GM18868 (cell line): ENCODE measurements around the gene GPER1.
"Not testable (repeated sequence)": the region's sequence is repeated elsewhere in the genome, so short reads cannot be mapped to it uniquely, and the experiment has no call there.

Experiments used
- ATAC-seq: cut with Tn5 transposase; IDR thresholded peaks from one replicate; pipeline ENCODE4 v1.9.1; 2021; ENCODE audit warnings: mild to moderate bottlenecking, moderate library complexity; ENCODE audit not compliant: unreplicated experiment

Gene GPER1

GRCh38 chr7:1101563-1102431, 13.9 kb downstream of the GPER1 start:
- no peak for ATAC-seq

GRCh38 chr7:1103009-1103788, 15.3 kb downstream of the GPER1 start:
- ATAC-seq: peak; percentile 53

- no peak for ATAC-seq
These were observed 16.0 kb downstream of the GPER1 start for GRCh38 chr7:1103789-1104515.

- ATAC-seq: no peak
These were observed 16.7 kb downstream of the GPER1 start for GRCh38 chr7:1104516-1105179.

- peak; percentile 71 for ATAC-seq
These were observed 17.3 kb downstream of the GPER1 start for GRCh38 chr7:1105189-1105588.

GRCh38 chr7:1106063-1106792, 18.3 kb downstream of the GPER1 start:
- ATAC-seq: no peak

GRCh38 chr7:1106793-1107421, 19.0 kb downstream of the GPER1 start:
- no peak for ATAC-seq

- ATAC-seq: no peak
These were observed 20.5 kb downstream of the GPER1 start for GRCh38 chr7:1108264-1108920.

GRCh38 chr7:1109581-1110310, 21.8 kb downstream of the GPER1 start:
- no peak for ATAC-seq

GRCh38 chr7:1110358-1110757, 22.4 kb downstream of the GPER1 start:
- ATAC-seq: no peak

GRCh38 chr7:1111156-1111555, 23.2 kb downstream of the GPER1 start:
- no peak for ATAC-seq

GRCh38 chr7:1112109-1112508, 24.2 kb downstream of the GPER1 start:
- no peak for ATAC-seq

GRCh38 chr7:1112625-1113547, 25.0 kb downstream of the GPER1 start:
- no peak for ATAC-seq

- ATAC-seq: no peak
These were observed 25.6 kb downstream of the GPER1 start for GRCh38 chr7:1113548-1113885.

GRCh38 chr7:1114088-1114487, 26.2 kb downstream of the GPER1 start:
- ATAC-seq: no peak

GRCh38 chr7:1114505-1114904, 26.6 kb downstream of the GPER1 start:
- ATAC-seq: no peak

GRCh38 chr7:1115171-1116045, 27.5 kb downstream of the GPER1 start:
- not testable (repeated sequence) for ATAC-seq
